GM12874 (cell line): ENCODE measurements around the gene SETBP1.

Source experiments
- TF ChIP-seq, protein P1 (sequence below): IDR thresholded peaks from 2 replicates; pipeline ENCODE4 v1.5.1; 2011; ENCODE audit warnings: low read depth, mild to moderate bottlenecking, control low read depth, low read length, moderate library complexity; ENCODE audit not compliant: insufficient read depth

The SETBP1 gene

DNA sequence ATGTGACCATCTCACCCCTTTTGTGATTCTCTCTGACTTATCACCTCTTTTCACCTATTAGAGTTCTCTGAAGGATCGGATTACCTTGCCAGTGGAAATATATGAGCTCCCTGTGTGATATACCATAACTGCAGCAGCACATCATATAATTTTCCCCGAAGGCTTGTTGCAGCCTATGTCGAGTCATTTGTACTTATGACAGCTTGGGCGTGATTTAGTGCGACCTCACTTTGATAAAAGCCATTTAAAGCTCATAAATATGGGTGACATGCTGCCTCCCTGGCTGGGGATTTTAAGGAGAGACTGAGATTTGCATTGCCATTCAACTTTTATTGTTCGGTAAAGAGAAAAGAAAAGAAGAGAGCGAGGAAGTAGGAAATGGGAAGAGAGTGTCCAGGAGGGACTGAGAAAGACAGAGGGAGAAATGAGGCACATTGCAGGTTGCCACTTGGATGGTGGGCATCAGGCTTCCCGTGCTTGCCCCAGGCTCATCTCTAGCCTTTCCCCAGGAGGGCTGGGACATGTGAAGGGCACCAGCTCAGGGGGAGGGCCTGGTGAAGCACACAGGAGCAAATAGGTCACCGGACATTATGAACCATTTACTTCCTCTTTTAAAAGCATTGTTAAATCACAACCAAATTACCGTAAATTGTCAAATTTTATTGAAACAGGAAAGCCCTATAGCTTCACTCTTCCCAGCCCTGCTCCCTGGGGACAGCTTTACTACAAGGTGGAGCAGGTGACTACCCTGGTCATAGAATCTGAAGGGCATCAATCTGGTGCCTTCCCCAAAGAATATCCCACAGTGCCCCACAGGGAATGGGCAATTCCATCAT, 161.3 kb downstream of the SETBP1 start:
- TF ChIP-seq, protein P1, sequence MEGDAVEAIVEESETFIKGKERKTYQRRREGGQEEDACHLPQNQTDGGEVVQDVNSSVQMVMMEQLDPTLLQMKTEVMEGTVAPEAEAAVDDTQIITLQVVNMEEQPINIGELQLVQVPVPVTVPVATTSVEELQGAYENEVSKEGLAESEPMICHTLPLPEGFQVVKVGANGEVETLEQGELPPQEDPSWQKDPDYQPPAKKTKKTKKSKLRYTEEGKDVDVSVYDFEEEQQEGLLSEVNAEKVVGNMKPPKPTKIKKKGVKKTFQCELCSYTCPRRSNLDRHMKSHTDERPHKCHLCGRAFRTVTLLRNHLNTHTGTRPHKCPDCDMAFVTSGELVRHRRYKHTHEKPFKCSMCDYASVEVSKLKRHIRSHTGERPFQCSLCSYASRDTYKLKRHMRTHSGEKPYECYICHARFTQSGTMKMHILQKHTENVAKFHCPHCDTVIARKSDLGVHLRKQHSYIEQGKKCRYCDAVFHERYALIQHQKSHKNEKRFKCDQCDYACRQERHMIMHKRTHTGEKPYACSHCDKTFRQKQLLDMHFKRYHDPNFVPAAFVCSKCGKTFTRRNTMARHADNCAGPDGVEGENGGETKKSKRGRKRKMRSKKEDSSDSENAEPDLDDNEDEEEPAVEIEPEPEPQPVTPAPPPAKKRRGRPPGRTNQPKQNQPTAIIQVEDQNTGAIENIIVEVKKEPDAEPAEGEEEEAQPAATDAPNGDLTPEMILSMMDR, result no peak

DNA sequence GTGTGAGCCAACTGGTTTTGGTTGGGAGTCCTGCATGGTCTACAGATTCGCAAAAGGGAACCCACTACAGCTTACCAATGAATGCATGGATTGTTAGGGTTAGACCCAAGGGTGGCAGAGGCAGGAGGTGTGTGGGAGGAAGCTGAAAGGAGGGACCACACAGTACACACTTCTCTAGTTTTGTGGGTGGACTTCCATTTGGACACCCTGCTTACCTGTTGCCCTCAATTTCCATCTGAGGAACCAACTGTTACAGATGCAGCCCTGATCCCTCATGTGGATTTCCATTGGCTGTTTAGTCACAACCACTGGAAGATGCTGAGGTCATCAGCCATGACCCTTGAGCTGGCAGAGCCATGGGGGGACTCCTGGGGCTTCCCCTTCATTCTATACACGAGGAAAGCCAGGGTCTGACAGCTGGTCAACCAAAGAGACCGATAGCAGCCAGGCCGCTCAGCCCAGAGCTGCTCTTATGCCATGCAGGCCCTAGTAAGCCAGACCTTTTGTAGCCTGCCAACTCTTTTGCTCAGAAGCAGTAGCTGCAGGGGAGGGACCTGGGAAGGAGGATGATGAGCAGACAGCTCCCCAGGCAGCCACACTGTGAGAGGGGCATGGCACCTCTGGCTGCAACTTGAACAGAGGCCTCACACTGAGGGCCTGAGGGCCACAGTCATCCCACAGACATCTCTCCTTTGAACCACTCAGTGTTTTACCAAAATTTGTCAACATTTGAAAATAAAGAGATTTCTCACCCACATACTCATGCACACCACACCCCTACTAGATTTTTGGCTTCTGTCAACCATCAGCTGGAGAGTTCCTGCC, 162.1 kb downstream of the SETBP1 start:
- TF ChIP-seq, protein P1, result no peak

DNA sequence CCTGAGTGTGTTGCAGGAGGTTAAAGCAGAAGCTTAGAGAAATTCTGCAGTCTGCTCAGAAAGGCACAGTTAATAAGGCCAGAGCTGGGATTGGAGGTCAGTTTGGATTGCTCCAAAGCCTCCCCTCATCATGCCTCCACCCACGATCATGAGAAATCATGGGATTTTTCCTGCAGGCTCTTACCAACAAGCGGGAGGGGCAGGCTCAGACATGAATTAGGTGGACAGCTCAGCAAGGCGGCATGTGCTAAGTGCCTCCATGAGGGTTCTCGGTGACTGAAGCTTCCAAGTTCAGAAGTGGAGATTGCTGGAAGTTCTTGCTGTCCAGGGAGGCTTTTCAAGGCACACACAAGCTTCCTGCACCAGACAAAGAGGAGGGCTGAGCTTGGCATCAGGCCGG, 163.8 kb downstream of the SETBP1 start:
- TF ChIP-seq, protein P1, result no peak

DNA sequence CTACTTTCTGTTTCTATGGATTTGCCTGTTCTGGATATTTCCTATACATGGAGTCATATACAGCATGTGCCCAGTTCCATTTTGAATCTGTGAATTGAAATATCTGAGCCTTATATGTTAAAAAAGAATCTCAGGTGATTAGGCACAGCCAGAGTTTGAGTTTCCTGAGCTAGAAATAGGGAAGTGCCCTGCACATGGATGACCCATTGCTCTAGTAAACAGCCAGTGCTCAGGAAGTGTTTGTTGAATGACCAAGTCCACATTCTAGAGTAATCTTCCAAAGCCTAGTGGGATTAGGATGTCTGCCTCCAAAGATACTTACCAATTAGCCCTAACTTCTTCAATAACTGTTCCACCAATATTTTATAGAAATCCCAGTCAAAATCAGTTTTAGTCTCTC, 165.8 kb downstream of the SETBP1 start:
- TF ChIP-seq, protein P1, result no peak

DNA sequence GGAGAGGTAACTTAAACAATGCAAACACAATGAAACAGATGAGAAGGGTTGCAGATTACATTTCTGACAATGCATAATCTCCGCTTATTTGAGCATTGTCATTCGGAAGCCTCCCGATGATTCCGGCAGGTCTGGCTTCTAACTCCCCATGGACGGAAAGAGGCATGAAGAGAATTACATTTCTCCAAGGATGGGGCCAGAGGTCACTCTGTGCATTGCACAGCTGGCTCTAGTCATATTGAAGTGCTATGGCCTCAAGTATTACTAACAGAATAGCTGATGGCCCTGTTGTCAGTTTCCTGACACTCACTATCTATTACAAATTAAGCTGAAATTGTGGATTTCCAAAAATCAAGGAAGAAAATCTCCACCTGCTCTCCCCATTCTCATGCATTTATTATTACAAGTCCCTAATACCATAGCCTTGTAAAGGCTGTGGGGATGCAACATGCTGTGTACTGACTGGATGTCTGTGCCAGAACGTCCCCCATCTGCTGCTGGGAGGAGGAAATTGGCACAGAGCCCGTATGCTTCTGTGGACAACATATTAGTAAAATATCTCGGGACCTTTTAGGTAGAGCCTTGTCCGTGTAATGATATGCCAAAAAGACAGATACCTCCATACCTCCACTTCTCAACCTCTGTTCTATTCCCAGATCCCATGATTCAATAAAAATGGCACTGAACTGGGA, 168.1 kb downstream of the SETBP1 start:
- TF ChIP-seq, protein P1, result no peak

DNA sequence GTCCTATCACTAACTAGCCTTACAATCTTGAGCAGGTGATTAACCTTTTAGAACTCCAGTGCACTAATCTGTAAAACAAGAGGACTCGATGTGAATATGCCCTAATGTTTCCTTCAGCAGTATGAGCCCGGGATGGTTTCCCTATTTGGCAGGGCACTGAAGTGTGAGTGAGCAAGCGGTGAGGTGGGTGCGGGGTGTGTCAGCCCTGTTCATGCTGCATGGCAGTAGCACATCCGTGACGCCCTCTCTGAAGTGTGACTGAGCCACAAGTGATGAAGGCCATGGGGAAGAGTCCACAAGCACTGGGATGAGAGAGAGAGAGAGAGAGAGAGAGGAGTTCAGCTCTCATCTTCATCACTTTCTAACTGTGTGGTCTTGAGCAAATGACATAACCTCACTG, 168.7 kb downstream of the SETBP1 start:
- TF ChIP-seq, protein P1, result no peak

DNA sequence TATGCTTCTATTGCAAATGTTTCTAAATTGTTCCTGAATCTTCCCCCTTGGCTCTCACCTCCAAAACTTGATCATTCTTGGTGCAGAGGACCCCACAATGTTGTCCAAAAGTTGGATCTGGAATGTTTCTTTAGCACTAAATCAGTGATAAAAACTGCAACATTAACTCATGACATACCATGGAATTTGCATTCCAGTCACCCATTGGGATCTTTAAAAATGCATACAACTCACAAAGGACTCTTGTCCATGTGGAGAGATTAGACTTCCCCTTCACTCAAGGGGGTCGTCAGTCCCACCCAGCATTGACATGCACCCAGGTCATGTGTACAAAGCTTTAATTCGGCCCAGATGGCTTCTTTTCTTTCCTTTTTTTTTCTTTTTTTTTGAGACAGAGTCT, 169.3 kb downstream of the SETBP1 start:
- TF ChIP-seq, protein P1, result no peak
